Body of pancreas (tissue), 4 donors: Measurements from ENCODE around the gene CEP192.

Source experiments
- CTCF ChIP-seq, 7 experiments: fragments of 450-650 bp in 4 of 7; fragments of 200-600 bp in 3 of 7; sonication (generic) in 3 of 7; IDR thresholded peaks; one replicate each; pipeline ENCODE4 v1.5.1; 2016 to 2019; ENCODE audit warnings: antibody characterized with exemption in 7 of 7
- POLR2A ChIP-seq, 3 donors: fragments of 450-650 bp; IDR thresholded peaks; one replicate each; pipeline ENCODE4 v1.6.1; 2016; ENCODE audit warnings: antibody characterized with exemption in 3 of 3, mild to moderate bottlenecking in 2 of 3

DNA sequence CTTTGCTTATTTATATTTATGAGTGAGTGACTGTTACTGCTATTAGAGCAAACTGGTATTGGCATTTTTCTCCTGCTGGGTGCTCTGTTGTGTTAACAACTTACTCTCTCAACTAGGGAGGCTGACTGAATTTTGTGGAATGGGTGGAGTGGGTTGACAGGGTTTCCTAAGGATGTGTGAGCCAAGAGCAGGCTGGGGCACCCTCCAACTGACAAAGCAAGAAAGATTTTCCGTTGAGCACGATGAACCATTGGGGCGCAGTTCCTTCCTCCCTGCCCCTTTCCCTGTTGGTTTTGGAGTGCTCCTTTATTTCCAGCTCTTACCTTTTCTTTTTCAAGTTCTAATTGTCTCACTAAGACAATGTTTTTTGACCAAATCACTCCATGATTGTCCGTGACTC, 23.0 kb upstream of the CEP192 start:
- TF ChIP-seq CTCF (IDR thresholded peaks at IDR 0.05), result no peak
- no peak for TF ChIP-seq POLR2A (IDR thresholded peaks at IDR 0.05)
